ENCODE measurements around the gene PDE6A.

Gene PDE6A

GRCh38 chr5:149969181-149969930 lies 24.8 kb upstream of the PDE6A start:
- no peak overlapping the region for H3K14ac ChIP-seq (ENCODE audit: low read length in 2 of 2)
- no peaks in the 10 kb centered on the region for H3K27me3 ChIP-seq (ENCODE audit: control insufficient read depth in 1 of 2, insufficient read depth in 1 of 2, low read length in 2 of 2)
- no peak overlapping the region for H2BK15ac ChIP-seq (ENCODE audit: low read depth, poor library complexity, severe bottlenecking)
- no peak overlapping the region for H3K4me2 ChIP-seq (ENCODE audit: low read length, poor library complexity, severe bottlenecking)
- no peak overlapping the region for H3K23ac ChIP-seq (ENCODE audit: low read length in 2 of 2)
- no peak overlapping the region for H3K27ac ChIP-seq (ENCODE audit: low read length, poor library complexity, severe bottlenecking)
- no peak overlapping the region for H3K4ac ChIP-seq (ENCODE audit: low read depth in 1 of 2, low read length in 2 of 2)
- WGBS: 100% methylated on average over 2 of the region's 4 CpGs
- no peak overlapping the region for H3K4me3 ChIP-seq (ENCODE audit: insufficient read depth in 1 of 2, low read depth in 1 of 2, low read length in 2 of 2)
- H3K36me3 ChIP-seq (ENCODE audit: control insufficient read depth in 1 of 2, insufficient read depth in 2 of 2, low read depth in 1 of 2, low read length in 2 of 2): no peaks in the 10 kb centered on the region
- H3K18ac ChIP-seq (ENCODE audit: low read depth in 1 of 2, low read length in 2 of 2): no peak overlapping the region
- H3K9ac ChIP-seq (ENCODE audit: low read length): no peak overlapping the region
- peaks cover 17% of the 10 kb centered on the region for H3K79me1 ChIP-seq (replicated peaks; ENCODE audit: low read length, poor library complexity, severe bottlenecking)
- H2BK5ac ChIP-seq (ENCODE audit: low read depth, low read length, poor library complexity, severe bottlenecking): no peak overlapping the region
- H2AFZ ChIP-seq (ENCODE audit: low read depth, low read length): no peak overlapping the region
- H4K91ac ChIP-seq (ENCODE audit: low read length): no peak overlapping the region
- H2BK12ac ChIP-seq (ENCODE audit: low read length in 2 of 2): no peak overlapping the region
- H3K4me1 ChIP-seq (ENCODE audit: control insufficient read depth, insufficient read depth, low read depth, low read length): no peaks in the 10 kb centered on the region
- H4K8ac ChIP-seq (ENCODE audit: low read length): no peak overlapping the region
- no peak overlapping the region for H2BK120ac ChIP-seq (ENCODE audit: low read depth, low read length)
- DNase-seq: no peak
- no peak overlapping the region for H2AK5ac ChIP-seq (ENCODE audit: low read length, severe bottlenecking)
- H3K9me3 ChIP-seq (ENCODE audit: control insufficient read depth, low read length): no peaks in the 10 kb centered on the region

GRCh38 chr5:149966946-149967345 lies 22.4 kb upstream of the PDE6A start:
- H3K9ac ChIP-seq (ENCODE audit: low read length): no peak overlapping the region
- no peak overlapping the region for H3K14ac ChIP-seq (ENCODE audit: low read length in 2 of 2)
- no peak overlapping the region for H3K27ac ChIP-seq (ENCODE audit: low read length, poor library complexity, severe bottlenecking)
- no peak overlapping the region for H2AK5ac ChIP-seq (ENCODE audit: low read length, severe bottlenecking)
- no peak overlapping the region for H4K8ac ChIP-seq (ENCODE audit: low read length)
- no peaks in the 10 kb centered on the region for H3K27me3 ChIP-seq (ENCODE audit: control insufficient read depth in 1 of 2, insufficient read depth in 1 of 2, low read length in 2 of 2)
- H3K4me2 ChIP-seq (ENCODE audit: low read length, poor library complexity, severe bottlenecking): no peak overlapping the region
- H3K79me1 ChIP-seq (replicated peaks; ENCODE audit: low read length, poor library complexity, severe bottlenecking): peaks cover 23% of the 10 kb centered on the region
- H3K18ac ChIP-seq (ENCODE audit: low read depth in 1 of 2, low read length in 2 of 2): no peak overlapping the region
- H2BK120ac ChIP-seq (ENCODE audit: low read depth, low read length): no peak overlapping the region
- DNase-seq: no peak
- no peak overlapping the region for H2AFZ ChIP-seq (ENCODE audit: low read depth, low read length)
- H4K91ac ChIP-seq (ENCODE audit: low read length): no peak overlapping the region
- no peaks in the 10 kb centered on the region for H3K36me3 ChIP-seq (ENCODE audit: control insufficient read depth in 1 of 2, insufficient read depth in 2 of 2, low read depth in 1 of 2, low read length in 2 of 2)
- 97% methylated on average over 3 of the region's 3 CpGs for WGBS
- H2BK12ac ChIP-seq (ENCODE audit: low read length in 2 of 2): no peak overlapping the region
- no peak overlapping the region for H2BK5ac ChIP-seq (ENCODE audit: low read depth, low read length, poor library complexity, severe bottlenecking)
- no peaks in the 10 kb centered on the region for H3K4me1 ChIP-seq (ENCODE audit: control insufficient read depth, insufficient read depth, low read depth, low read length)
- H2BK15ac ChIP-seq (ENCODE audit: low read depth, poor library complexity, severe bottlenecking): no peak overlapping the region
- no peak overlapping the region for H3K4ac ChIP-seq (ENCODE audit: low read depth in 1 of 2, low read length in 2 of 2)
- no peak overlapping the region for H3K23ac ChIP-seq (ENCODE audit: low read length in 2 of 2)
- H3K9me3 ChIP-seq (ENCODE audit: control insufficient read depth, low read length): no peaks in the 10 kb centered on the region
- H3K4me3 ChIP-seq (ENCODE audit: insufficient read depth in 1 of 2, low read depth in 1 of 2, low read length in 2 of 2): no peak overlapping the region

- no peak overlapping the region for H3K9ac ChIP-seq (ENCODE audit: low read length)
- H3K23ac ChIP-seq (ENCODE audit: low read length in 2 of 2): no peak overlapping the region
- H2BK120ac ChIP-seq (ENCODE audit: low read depth, low read length): no peak overlapping the region
- no peaks in the 10 kb centered on the region for H3K36me3 ChIP-seq (ENCODE audit: control insufficient read depth in 1 of 2, insufficient read depth in 2 of 2, low read depth in 1 of 2, low read length in 2 of 2)
- no peak overlapping the region for H2AK5ac ChIP-seq (ENCODE audit: low read length, severe bottlenecking)
- H3K18ac ChIP-seq (ENCODE audit: low read depth in 1 of 2, low read length in 2 of 2): no peak overlapping the region
- H2BK12ac ChIP-seq (ENCODE audit: low read length in 2 of 2): no peak overlapping the region
- peaks cover 6% of the 10 kb centered on the region for H3K4me1 ChIP-seq (ENCODE audit: control insufficient read depth, insufficient read depth, low read depth, low read length)
- H3K79me1 ChIP-seq (replicated peaks; ENCODE audit: low read length, poor library complexity, severe bottlenecking): peaks cover 22% of the 10 kb centered on the region
- no peak for DNase-seq
- H3K27ac ChIP-seq (ENCODE audit: low read length, poor library complexity, severe bottlenecking): no peak overlapping the region
- H3K4ac ChIP-seq (ENCODE audit: low read depth in 1 of 2, low read length in 2 of 2): no peak overlapping the region
- H3K4me2 ChIP-seq (ENCODE audit: low read length, poor library complexity, severe bottlenecking): no peak overlapping the region
- no peak overlapping the region for H2BK5ac ChIP-seq (ENCODE audit: low read depth, low read length, poor library complexity, severe bottlenecking)
- no peaks in the 10 kb centered on the region for H3K27me3 ChIP-seq (ENCODE audit: control insufficient read depth in 1 of 2, insufficient read depth in 1 of 2, low read length in 2 of 2)
- no peak overlapping the region for H2BK15ac ChIP-seq (ENCODE audit: low read depth, poor library complexity, severe bottlenecking)
- no peak overlapping the region for H3K14ac ChIP-seq (ENCODE audit: low read length in 2 of 2)
- H3K9me3 ChIP-seq (ENCODE audit: control insufficient read depth, low read length): no peaks in the 10 kb centered on the region
- H3K4me3 ChIP-seq (ENCODE audit: insufficient read depth in 1 of 2, low read depth in 1 of 2, low read length in 2 of 2): no peak overlapping the region
- no peak overlapping the region for H4K91ac ChIP-seq (ENCODE audit: low read length)
- WGBS: 97% methylated on average over 3 of the region's 3 CpGs
- H2AFZ ChIP-seq (ENCODE audit: low read depth, low read length): no peak overlapping the region
- no peak overlapping the region for H4K8ac ChIP-seq (ENCODE audit: low read length)
Observed at GRCh38 chr5:149963729-149964128, 19.1 kb upstream of the PDE6A start.

- Histone ChIP-seq H3K4me1 (ENCODE audit: control insufficient read depth, insufficient read depth, low read depth, low read length) (peaks cover 12% of the 10 kb centered on the region), H2BK15ac (ENCODE audit: low read depth, poor library complexity, severe bottlenecking) (no peak overlapping the region), H2BK12ac (ENCODE audit: low read length in 2 of 2) (no peak overlapping the region), H3K23ac (ENCODE audit: low read length in 2 of 2) (no peak overlapping the region), H2BK120ac (ENCODE audit: low read depth, low read length) (no peak overlapping the region), H3K9ac (ENCODE audit: low read length) (no peak overlapping the region), H3K79me1 (replicated peaks; ENCODE audit: low read length, poor library complexity, severe bottlenecking) (peaks cover 20% of the 10 kb centered on the region), H3K4ac (ENCODE audit: low read depth in 1 of 2, low read length in 2 of 2) (no peak overlapping the region), H2AFZ (ENCODE audit: low read depth, low read length) (no peak overlapping the region), H3K18ac (ENCODE audit: low read depth in 1 of 2, low read length in 2 of 2) (no peak overlapping the region), H3K14ac (ENCODE audit: low read length in 2 of 2) (no peak overlapping the region), H3K27me3 (ENCODE audit: control insufficient read depth in 1 of 2, insufficient read depth in 1 of 2, low read length in 2 of 2) (no peaks in the 10 kb centered on the region), H4K8ac (ENCODE audit: low read length) (no peak overlapping the region), H2AK5ac (ENCODE audit: low read length, severe bottlenecking) (no peak overlapping the region), H3K4me3 (ENCODE audit: insufficient read depth in 1 of 2, low read depth in 1 of 2, low read length in 2 of 2) (no peak overlapping the region), H3K27ac (ENCODE audit: low read length, poor library complexity, severe bottlenecking) (no peak overlapping the region), H4K91ac (ENCODE audit: low read length) (no peak overlapping the region), H3K9me3 (ENCODE audit: control insufficient read depth, low read length) (no peaks in the 10 kb centered on the region), H3K36me3 (ENCODE audit: control insufficient read depth in 1 of 2, insufficient read depth in 2 of 2, low read depth in 1 of 2, low read length in 2 of 2) (no peaks in the 10 kb centered on the region), H2BK5ac (ENCODE audit: low read depth, low read length, poor library complexity, severe bottlenecking) (no peak overlapping the region), H3K4me2 (ENCODE audit: low read length, poor library complexity, severe bottlenecking) (no peak overlapping the region)
- DNase-seq: no peak
- WGBS: 92% methylated on average over 4 of the region's 5 CpGs
Observed at GRCh38 chr5:149962601-149963300, 18.2 kb upstream of the PDE6A start.

Data from mesenchymal stem cell (in vitro differentiated cells and primary cell).